Measurements from ENCODE around the gene MRPL14. TPM values are rescaled to one million over a fixed set of nuclear protein-coding genes. Genes with fewer than 3 reads are reported as not detected.
A peak's percentile ranks its signal among the peaks of the same experiment; 100 is the strongest.

Gene MRPL14
- total and polyA plus RNA-seq, 2 of the 8 experiments (the other 6 are each of a cell fraction or from before 2014, with no cell fraction given): 82.0 to 97.1 TPM

DNA sequence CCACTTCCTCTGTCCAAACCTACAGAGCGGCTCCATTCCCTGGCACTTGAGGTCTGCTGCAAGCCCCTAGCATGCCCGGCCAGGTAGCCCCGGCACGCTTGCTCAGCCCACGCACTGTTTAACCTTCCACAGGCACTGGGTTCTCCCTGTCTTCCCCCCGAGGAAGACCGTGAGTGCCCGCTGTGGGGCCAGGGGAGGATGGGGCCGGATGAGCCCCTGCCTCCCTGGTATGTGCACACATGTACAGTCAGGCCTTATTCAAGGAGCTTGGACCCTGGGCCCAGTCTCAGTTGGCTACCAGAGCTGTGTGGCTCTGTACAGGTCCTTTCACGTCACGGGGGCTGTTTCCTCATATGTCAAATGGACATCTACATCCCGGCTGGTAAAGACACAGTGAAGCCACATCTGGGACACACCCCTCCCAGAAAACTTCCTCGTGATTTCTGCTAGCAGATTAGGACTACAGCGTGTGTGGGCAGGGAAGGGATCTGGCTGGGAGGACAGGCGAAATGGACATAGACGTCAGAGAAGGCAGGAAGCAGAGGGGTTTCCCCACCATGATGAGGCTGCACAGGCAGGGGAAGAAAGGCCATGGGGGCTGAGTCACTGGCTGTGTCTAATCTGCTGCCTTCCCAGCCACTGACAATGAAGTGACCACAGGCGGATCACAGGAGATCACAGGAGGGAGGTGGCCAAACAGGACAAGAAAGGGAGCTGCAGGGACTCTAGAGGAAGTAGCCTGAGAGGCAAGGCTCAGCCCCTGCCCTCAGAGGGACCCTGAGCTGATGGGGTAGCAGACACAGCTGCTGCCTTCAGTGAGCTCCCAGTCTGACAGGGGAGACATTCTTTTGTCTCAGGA lies 62.9 kb downstream of the MRPL14 start:
- no peak overlapping the region for H4K5ac ChIP-seq (ENCODE audit: insufficient read length, low read depth, low read length)
- H3K4me2 ChIP-seq (ENCODE audit: insufficient read depth in 1 of 2, low read depth in 2 of 2, low read length in 2 of 2): no peak overlapping the region
- POLR2A ChIA-PET (ENCODE audit: partially characterized antibody): interaction anchor here (0.7 to 3.7 kb wide), 5 partner anchors 12 to 183 kb away, joined by 3 to 16 read pairs (median 3); no protein-coding TSS in a partner anchor
- TF ChIP-seq JUND (IDR thresholded peaks at IDR 0.05; ENCODE audit: low read length): no peak
- TF ChIP-seq, protein P1, sequence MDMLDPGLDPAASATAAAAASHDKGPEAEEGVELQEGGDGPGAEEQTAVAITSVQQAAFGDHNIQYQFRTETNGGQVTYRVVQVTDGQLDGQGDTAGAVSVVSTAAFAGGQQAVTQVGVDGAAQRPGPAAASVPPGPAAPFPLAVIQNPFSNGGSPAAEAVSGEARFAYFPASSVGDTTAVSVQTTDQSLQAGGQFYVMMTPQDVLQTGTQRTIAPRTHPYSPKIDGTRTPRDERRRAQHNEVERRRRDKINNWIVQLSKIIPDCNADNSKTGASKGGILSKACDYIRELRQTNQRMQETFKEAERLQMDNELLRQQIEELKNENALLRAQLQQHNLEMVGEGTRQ (IDR thresholded peaks at IDR 0.05; ENCODE audit: low read length): peak; percentile 53; the same call in 1 of the 2 replicates
- H3K23ac ChIP-seq (ENCODE audit: insufficient read length): no peak overlapping the region
- H3K9ac ChIP-seq (replicated peaks in 1 of 4; ENCODE audit: extremely low read depth in 1 of 4, low read depth in 3 of 4, low read length in 3 of 4): no peak overlapping the region
- no peak overlapping the region for H4K91ac ChIP-seq (replicated peaks; ENCODE audit: insufficient read length, low read length)
- no peak overlapping the region for H3K27ac ChIP-seq (ENCODE audit: low read depth, low read length)
- no peaks in the 10 kb centered on the region; the same call in 1 of the 2 replicates for H3K79me1 ChIP-seq (ENCODE audit: low read depth, low read length)
- 90% methylated on average over 16 of the region's 17 CpGs; no CpG with 5 or more reads in 1 of the 2 experiments for WGBS, 2 experiments (ENCODE audit: extremely low coverage in 1 of 2, insufficient coverage in 1 of 2, insufficient read length in 1 of 2, insufficient replicate concordance in 2 of 2, low coverage in 1 of 2, low lambda C conversion rate in 2 of 2, missing lambda C conversion rate in 1 of 2)
- no peak overlapping the region for H2AFZ ChIP-seq (ENCODE audit: low read length)
- 0 out of 2 replicates have a peak overlapping the region, but pooled peaks have one; percentile 8 for H2BK20ac ChIP-seq (ENCODE audit: low read length)
- no peaks in the 10 kb centered on the region for H3K23me2 ChIP-seq (ENCODE audit: low read depth, low read length)
- H2BK12ac ChIP-seq (ENCODE audit: low read depth, low read length): peak overlapping the region; percentile 87
- FAIRE-seq (no peak), DNase-seq (ENCODE audit: low read depth in 1 of 2, low spot score in 2 of 2) (no peak)
- CTCF ChIA-PET (ENCODE audit: partially characterized antibody): interaction anchor here (0.6 to 23.4 kb wide), 36 partner anchors 8 to 1071 kb away, joined by 3 to 331 read pairs (median 6); partner anchors contain the start of gene VEGFA
- H2AK5ac ChIP-seq (ENCODE audit: low read depth, low read length): no peak overlapping the region
- no peak overlapping the region for H3K4me3 ChIP-seq (ENCODE audit: extremely low read depth in 1 of 4, insufficient read depth in 2 of 4, low read depth in 3 of 4, low read length in 4 of 4)
- H2BK5ac ChIP-seq (ENCODE audit: low read depth, low read length): no peak overlapping the region
- H3K27me3 ChIP-seq (replicated peaks in 1 of 4; ENCODE audit: control insufficient read depth in 3 of 4, extremely low read depth in 1 of 4, insufficient read depth in 3 of 4, low read length in 3 of 4): no peaks in the 10 kb centered on the region; a peak in 1 of 7 replicates
- no peak overlapping the region for H4K8ac ChIP-seq (ENCODE audit: extremely low read depth, insufficient read depth, low read length)
- no peak overlapping the region for H2BK120ac ChIP-seq (replicated peaks; ENCODE audit: low read depth, low read length)
- H3K56ac ChIP-seq (replicated peaks; ENCODE audit: insufficient read length, low read depth, low read length): no peak overlapping the region
- H3K4me1 ChIP-seq (replicated peaks in 1 of 4; ENCODE audit: control insufficient read depth in 3 of 4, insufficient read depth in 4 of 4, low read length in 3 of 4): peaks cover 0 to 16% (median 9%) of the 10 kb centered on the region in 4 experiments; a peak in 5 of 7 replicates
- H2BK15ac ChIP-seq (ENCODE audit: low read length): no peak overlapping the region
- H3K14ac ChIP-seq (ENCODE audit: insufficient read length): no peak overlapping the region
- no peaks in the 10 kb centered on the region for H3K36me3 ChIP-seq (ENCODE audit: control insufficient read depth in 2 of 4, insufficient read depth in 4 of 4, low read length in 3 of 4)
- H3K79me2 ChIP-seq (ENCODE audit: control insufficient read depth in 1 of 2, insufficient read depth in 2 of 2, low read length in 2 of 2): no peaks in the 10 kb centered on the region
- no peak overlapping the region; the same call in 1 of the 2 replicates for H3K18ac ChIP-seq (ENCODE audit: extremely low read depth, low read length)
- H4K20me1 ChIP-seq (replicated peaks in 1 of 2; ENCODE audit: control insufficient read depth in 1 of 2, insufficient read depth in 2 of 2, low read length in 2 of 2): no peaks in the 10 kb centered on the region
- peak overlapping the region; percentile 27 for H3K4ac ChIP-seq (replicated peaks; ENCODE audit: insufficient read length, low read depth, low read length)
- no peaks in the 10 kb centered on the region for H3K9me3 ChIP-seq (ENCODE audit: insufficient read depth in 2 of 2, low read depth in 1 of 2, low read length in 1 of 2)
